ENCODE data around the gene CYTH3.

Gene CYTH3

GRCh38 chr7:6210621-6211372 lies 61.6 kb downstream of the CYTH3 start:
- H3K4me3 ChIP-seq (ENCODE audit: low read length), result no peak overlapping the region
- no peak for DNase-seq (ENCODE audit: low read depth)
- TF ChIP-seq CTCF (IDR thresholded peaks at IDR 0.05; ENCODE audit: insufficient read depth, low read depth, low read length, missing control alignments), result no peak

- no peak overlapping the region for H3K4me3 ChIP-seq (ENCODE audit: low read length)
- TF ChIP-seq CTCF (IDR thresholded peaks at IDR 0.05; ENCODE audit: insufficient read depth, low read depth, low read length, missing control alignments), result no peak
- DNase-seq (ENCODE audit: low read depth), result no peak
Measured at GRCh38 chr7:6209340-6209739, 63.1 kb downstream of the CYTH3 start.

- no peak for DNase-seq (ENCODE audit: low read depth)
- H3K4me3 ChIP-seq (ENCODE audit: low read length), result no peak overlapping the region
- TF ChIP-seq CTCF (IDR thresholded peaks at IDR 0.05; ENCODE audit: insufficient read depth, low read depth, low read length, missing control alignments), result no peak
Measured at GRCh38 chr7:6208573-6209328, 63.7 kb downstream of the CYTH3 start.

- no peak for DNase-seq (ENCODE audit: low read depth)
- no peak for TF ChIP-seq CTCF (IDR thresholded peaks at IDR 0.05; ENCODE audit: insufficient read depth, low read depth, low read length, missing control alignments)
- no peak overlapping the region for H3K4me3 ChIP-seq (ENCODE audit: low read length)
Measured at GRCh38 chr7:6205971-6206660, 66.3 kb downstream of the CYTH3 start.

- DNase-seq (ENCODE audit: low read depth), result no peak
- no peak for TF ChIP-seq CTCF (IDR thresholded peaks at IDR 0.05; ENCODE audit: insufficient read depth, low read depth, low read length, missing control alignments)
- no peak overlapping the region for H3K4me3 ChIP-seq (ENCODE audit: low read length)
Measured at GRCh38 chr7:6203381-6203780, 69.0 kb downstream of the CYTH3 start.

- H3K4me3 ChIP-seq (ENCODE audit: low read length), result no peak overlapping the region
- no peak for DNase-seq (ENCODE audit: low read depth)
- TF ChIP-seq CTCF (IDR thresholded peaks at IDR 0.05; ENCODE audit: insufficient read depth, low read depth, low read length, missing control alignments), result no peak
Measured at GRCh38 chr7:6202117-6202516, 70.3 kb downstream of the CYTH3 start.

All from epithelial cell of esophagus (primary cell).